ENCODE data around the gene ESRRB. TPM values are rescaled to one million over a fixed set of nuclear protein-coding genes. Genes with fewer than 3 reads are reported as not detected.

ESRRB gene
- total RNA-seq, 1 donor from 2014 or later = 0.16 TPM

- DNase-seq (ENCODE audit: low spot score in 2 of 2, unreplicated experiment in 2 of 2) = no peak
- Mint-ChIP-seq H3K4me1 (peaks cover 8% of the 10 kb centered on the region), H3K36me3 (no peaks in the 10 kb centered on the region), H3K4me3 (no peak overlapping the region), H3K27me3 (ENCODE audit: low read depth) (peaks cover 26% of the 10 kb centered on the region), H3K9me3 (no peaks in the 10 kb centered on the region), H3K27ac (no peak overlapping the region)
- no peak for TF ChIP-seq CTCF (IDR thresholded peaks at IDR 0.05; ENCODE audit: unreplicated experiment)
These were observed 19.2 kb downstream of the ESRRB start for GRCh38 chr14:76395161-76395560.

- Mint-ChIP-seq H3K4me1 (peaks cover 8% of the 10 kb centered on the region), H3K36me3 (no peaks in the 10 kb centered on the region), H3K27ac (no peak overlapping the region), H3K27me3 (ENCODE audit: low read depth) (peaks cover 37% of the 10 kb centered on the region), H3K4me3 (no peak overlapping the region), H3K9me3 (no peaks in the 10 kb centered on the region)
- no peak for DNase-seq (ENCODE audit: low spot score in 2 of 2, unreplicated experiment in 2 of 2)
- TF ChIP-seq CTCF (IDR thresholded peaks at IDR 0.05; ENCODE audit: unreplicated experiment) = no peak
These were observed 20.8 kb downstream of the ESRRB start for GRCh38 chr14:76396714-76397187.

GRCh38 chr14:76405627-76406026 lies 29.7 kb downstream of the ESRRB start:
- Mint-ChIP-seq H3K4me1 (no peaks in the 10 kb centered on the region), H3K9me3 (no peaks in the 10 kb centered on the region), H3K36me3 (no peaks in the 10 kb centered on the region), H3K27ac (no peak overlapping the region), H3K4me3 (no peak overlapping the region), H3K27me3 (ENCODE audit: low read depth) (peaks cover 39% of the 10 kb centered on the region)
- DNase-seq (ENCODE audit: low spot score in 2 of 2, unreplicated experiment in 2 of 2) = no peak
- no peak for TF ChIP-seq CTCF (IDR thresholded peaks at IDR 0.05; ENCODE audit: unreplicated experiment)

GRCh38 chr14:76407449-76408150 lies 31.7 kb downstream of the ESRRB start:
- TF ChIP-seq CTCF (IDR thresholded peaks at IDR 0.05; ENCODE audit: unreplicated experiment) = no peak
- peaks cover 42% of the 10 kb centered on the region for H3K27me3 Mint-ChIP-seq (ENCODE audit: low read depth)
- no peaks in the 10 kb centered on the region for H3K9me3 Mint-ChIP-seq
- DNase-seq (ENCODE audit: low spot score in 2 of 2, unreplicated experiment in 2 of 2) = no peak
- no peak overlapping the region for H3K27ac Mint-ChIP-seq
- no peaks in the 10 kb centered on the region for H3K36me3 Mint-ChIP-seq
- no peak overlapping the region for H3K4me3 Mint-ChIP-seq
- H3K4me1 Mint-ChIP-seq = no peaks in the 10 kb centered on the region

- no peak for DNase-seq (ENCODE audit: low spot score in 2 of 2, unreplicated experiment in 2 of 2)
- TF ChIP-seq CTCF (IDR thresholded peaks at IDR 0.05; ENCODE audit: unreplicated experiment) = no peak
- no peak overlapping the region for H3K4me3 Mint-ChIP-seq
- no peaks in the 10 kb centered on the region for H3K9me3 Mint-ChIP-seq
- no peaks in the 10 kb centered on the region for H3K36me3 Mint-ChIP-seq
- no peak overlapping the region for H3K27ac Mint-ChIP-seq
- H3K27me3 Mint-ChIP-seq (ENCODE audit: low read depth) = peaks cover 43% of the 10 kb centered on the region
- H3K4me1 Mint-ChIP-seq = peaks cover 4% of the 10 kb centered on the region
These were observed 32.9 kb downstream of the ESRRB start for GRCh38 chr14:76408877-76409276.

Measured in mesothelial cell of epicardium (in vitro differentiated cells).